Muscle of leg (tissue), 11 donors: ENCODE data around the gene EIF4H. TPM values are rescaled to one million over a fixed set of nuclear protein-coding genes. Genes with fewer than 3 reads are reported as not detected.

ENCODE experiments used
- DNase-seq: peaks from one replicate; pipeline ENCODE4 v3.0.0; 2013
- H3K27ac ChIP-seq: one replicate; pipeline ENCODE4 v1.5.1; 2013; ENCODE audit warnings: mild to moderate bottlenecking, low read length, control low read depth
- H3K27me3 ChIP-seq: one replicate; pipeline ENCODE4 v1.6.1; 2013; ENCODE audit warnings: low read length; ENCODE audit not compliant: control insufficient read depth, insufficient read depth
- H3K36me3 ChIP-seq: one replicate; pipeline ENCODE4 v1.6.1; 2013; ENCODE audit warnings: low read length; ENCODE audit not compliant: control insufficient read depth, insufficient read depth
- H3K4me1 ChIP-seq: one replicate; pipeline ENCODE4 v1.6.1; 2013; ENCODE audit warnings: low read length; ENCODE audit not compliant: control insufficient read depth, insufficient read depth
- H3K4me3 ChIP-seq: one replicate; pipeline ENCODE4 v1.5.1; 2013; ENCODE audit warnings: low read length, control low read depth
- H3K9me3 ChIP-seq: replicated peaks from 2 replicates; pipeline ENCODE4 v1.6.1; 2013; ENCODE audit warnings: low read depth, low read length; ENCODE audit not compliant: control insufficient read depth
- WGBS: methylation state at CpG from one replicate; pipeline ENCODE4 v1.1.5; 2013; ENCODE audit warnings: missing lambda C conversion rate; ENCODE audit not compliant: insufficient coverage; 5-methylcytosine and 5-hydroxymethylcytosine counted together
- polyA plus RNA-seq, 8 donors: library from polyadenylated mRNA; unstranded; fragments of 120-200 nt; gene quantifications; one replicate each; pipeline versions ENCODE4 v1.2.1 to v1.2.3, GENCODE V29; 2013; ENCODE audit warnings: inconsistent platforms in 1 of 8, low replicate concordance in 1 of 8; ENCODE audit not compliant: insufficient read length in 8 of 8, insufficient read depth in 1 of 8
- total RNA-seq: library from RNA; stranded (reverse); fragments of 120-200 nt; gene quantifications from one replicate; pipeline ENCODE4 v1.2.4, GENCODE V29; 2013

EIF4H gene
- total and polyA plus RNA-seq, 9 donors, result 141 to 248 (median 229) TPM

DNA sequence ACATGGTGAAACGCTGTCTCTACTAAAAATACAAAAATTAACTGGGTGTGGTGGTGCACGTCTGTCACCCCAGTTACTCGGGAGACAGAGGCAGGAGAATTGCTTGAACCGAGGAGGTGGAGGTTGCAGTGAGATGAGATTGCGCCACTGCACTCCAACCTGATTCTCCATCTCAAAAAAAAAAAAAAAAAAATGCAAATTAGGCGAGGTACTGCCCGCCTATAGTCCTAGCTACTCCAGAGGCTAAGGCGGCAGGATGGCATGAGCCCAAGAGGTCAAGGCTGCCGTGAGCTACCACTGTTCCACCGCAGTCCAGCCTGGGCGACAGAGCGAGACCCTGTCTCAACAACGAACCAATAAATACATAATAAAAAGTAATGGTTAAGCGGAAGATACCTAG lies 1.1 kb upstream of the EIF4H start:
- DNase-seq, result no peak
- no peaks in the 10 kb centered on the region for H3K27me3 ChIP-seq
- H3K9me3 ChIP-seq, result no peaks in the 10 kb centered on the region
- WGBS, result no CpG with 5 or more reads among the region's 14 CpGs
- H3K4me1 ChIP-seq, result peaks cover 14% of the 10 kb centered on the region
- H3K27ac ChIP-seq, result peak overlapping the region; percentile 94
- peak overlapping the region; percentile 68 for H3K4me3 ChIP-seq
- peaks cover 4% of the 10 kb centered on the region for H3K36me3 ChIP-seq

DNA sequence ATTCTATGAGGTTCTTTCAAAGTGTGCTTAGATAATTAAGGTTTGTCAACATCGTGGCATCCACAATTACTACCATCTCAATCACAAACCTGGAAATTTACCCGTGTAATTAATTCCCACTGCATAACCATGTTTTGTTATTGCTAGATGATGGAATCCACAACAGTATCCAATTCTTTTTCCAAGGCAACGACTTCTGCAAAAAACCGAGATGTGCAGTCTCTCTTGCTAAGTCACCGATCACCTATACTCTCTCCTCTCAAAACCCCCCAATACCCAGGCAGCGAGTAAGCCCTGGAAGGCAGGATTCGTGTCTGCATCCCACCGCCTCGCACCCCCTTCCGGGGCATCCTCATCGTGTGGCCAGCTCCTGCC lies 678 bp upstream of the EIF4H start:
- peaks cover 15% of the 10 kb centered on the region for H3K4me1 ChIP-seq
- no peaks in the 10 kb centered on the region for H3K27me3 ChIP-seq
- 0% methylated on average over 5 of the region's 11 CpGs for WGBS
- H3K36me3 ChIP-seq, result peaks cover 6% of the 10 kb centered on the region
- H3K27ac ChIP-seq, result peak overlapping the region; percentile 94
- DNase-seq, result no peak
- H3K4me3 ChIP-seq, result peak overlapping the region; percentile 68
- no peaks in the 10 kb centered on the region for H3K9me3 ChIP-seq

DNA sequence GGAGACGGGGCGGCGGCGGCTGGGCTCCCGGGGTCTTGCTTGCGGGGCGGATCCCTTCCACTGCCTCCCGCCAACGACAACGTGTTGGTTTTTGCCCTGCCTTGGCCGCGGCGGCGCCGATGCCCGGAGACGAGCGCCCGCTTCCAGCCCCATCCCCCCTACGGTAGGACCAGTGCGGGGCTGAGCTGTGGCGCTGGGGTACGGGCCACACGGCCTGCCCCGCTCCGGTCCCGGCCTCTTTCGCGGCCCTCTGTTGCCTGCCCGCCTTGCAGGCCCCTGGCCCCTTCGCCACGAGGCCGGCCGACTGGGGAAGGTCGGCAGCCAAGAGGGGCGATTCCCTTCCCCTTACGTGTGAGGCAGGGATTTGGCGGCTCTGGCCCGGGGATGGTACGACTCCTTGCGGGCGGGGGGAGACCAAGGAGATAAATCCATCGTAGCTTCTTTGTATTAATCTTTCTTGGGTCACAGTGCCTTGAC lies 488 bp downstream of the EIF4H start:
- H3K27me3 ChIP-seq, result no peaks in the 10 kb centered on the region
- peak overlapping the region; percentile 89 for H3K27ac ChIP-seq
- peak; percentile 86 for DNase-seq
- WGBS, result 0% methylated on average over 42 of the region's 43 CpGs
- peak overlapping the region; percentile 88 for H3K4me3 ChIP-seq
- H3K4me1 ChIP-seq, result peaks cover 16% of the 10 kb centered on the region
- peaks cover 14% of the 10 kb centered on the region for H3K36me3 ChIP-seq
- H3K9me3 ChIP-seq, result no peaks in the 10 kb centered on the region

DNA sequence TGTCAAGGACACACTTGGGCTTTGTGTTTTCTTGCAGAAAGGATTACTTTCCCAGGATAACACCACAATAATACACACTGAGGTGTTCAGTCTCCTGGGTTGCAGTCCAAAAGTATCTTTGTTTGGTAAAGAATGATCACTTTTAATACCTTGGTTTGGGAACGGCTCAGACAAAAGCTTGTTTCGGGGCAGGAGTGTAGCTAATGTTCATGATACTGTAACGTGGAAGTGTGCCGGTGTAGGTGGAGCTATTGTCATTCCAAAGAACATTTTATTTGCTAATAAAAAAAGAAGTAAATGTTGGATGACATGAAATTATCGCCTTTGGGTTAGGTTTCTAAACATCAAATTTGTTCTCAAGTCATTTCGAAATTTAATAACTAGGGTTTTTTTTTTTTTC lies 1.2 kb downstream of the EIF4H start:
- Histone ChIP-seq H3K4me3 (peak overlapping the region; percentile 88), H3K36me3 (peaks cover 14% of the 10 kb centered on the region), H3K4me1 (peaks cover 16% of the 10 kb centered on the region), H3K27me3 (no peaks in the 10 kb centered on the region), H3K9me3 (no peaks in the 10 kb centered on the region), H3K27ac (peak overlapping the region; percentile 89)
- no CpG with 5 or more reads among the region's 6 CpGs for WGBS
- DNase-seq, result no peak

DNA sequence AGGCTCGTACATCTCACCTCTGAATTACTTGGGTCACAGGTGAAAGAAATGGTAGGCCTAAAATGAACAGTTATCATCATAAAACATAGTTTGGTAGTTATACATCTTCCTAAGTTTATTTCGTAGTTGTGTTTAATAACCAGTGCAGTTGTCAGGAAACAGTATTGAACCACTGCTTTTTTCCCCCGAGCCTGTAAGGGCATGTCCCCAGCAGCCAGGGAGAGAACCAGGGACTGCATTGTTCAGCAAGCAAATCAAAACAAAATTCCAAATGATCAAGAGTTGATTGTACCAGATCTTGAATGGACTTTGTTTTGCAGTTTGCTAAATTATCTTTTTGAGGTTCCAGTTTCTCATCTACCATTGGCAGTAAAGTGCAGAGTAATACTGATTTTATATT lies 2.4 kb downstream of the EIF4H start:
- no CpG with 5 or more reads among the region's 3 CpGs for WGBS
- no peak overlapping the region for H3K4me3 ChIP-seq
- no peak for DNase-seq
- H3K9me3 ChIP-seq, result no peaks in the 10 kb centered on the region
- H3K4me1 ChIP-seq, result peaks cover 19% of the 10 kb centered on the region
- peaks cover 17% of the 10 kb centered on the region for H3K36me3 ChIP-seq
- H3K27me3 ChIP-seq, result no peaks in the 10 kb centered on the region
- no peak overlapping the region for H3K27ac ChIP-seq

DNA sequence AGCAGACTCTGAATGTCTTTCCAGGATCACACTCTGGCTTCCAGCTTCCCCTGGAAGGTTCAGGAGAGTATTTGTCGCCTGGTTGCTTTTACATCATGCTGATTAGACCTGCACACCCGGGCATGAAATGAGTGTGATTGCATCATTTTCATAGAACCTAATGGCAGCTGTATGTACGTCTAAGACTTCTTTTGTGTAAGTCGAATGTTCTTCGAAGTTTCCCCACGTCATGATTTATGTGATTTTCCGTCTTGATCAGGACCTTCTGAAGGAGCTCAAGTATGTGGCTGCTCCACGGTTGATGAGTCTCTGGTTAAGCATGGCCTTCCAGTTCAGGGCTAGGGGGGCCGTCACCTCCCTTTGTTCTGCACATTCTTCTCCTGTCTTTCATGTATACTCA lies 4.5 kb downstream of the EIF4H start:
- Histone ChIP-seq H3K27me3 (no peaks in the 10 kb centered on the region), H3K36me3 (peaks cover 22% of the 10 kb centered on the region), H3K4me1 (peaks cover 19% of the 10 kb centered on the region), H3K4me3 (no peak overlapping the region), H3K27ac (no peak overlapping the region), H3K9me3 (no peaks in the 10 kb centered on the region)
- DNase-seq, result no peak
- 53% methylated on average over 8 of the region's 9 CpGs for WGBS

DNA sequence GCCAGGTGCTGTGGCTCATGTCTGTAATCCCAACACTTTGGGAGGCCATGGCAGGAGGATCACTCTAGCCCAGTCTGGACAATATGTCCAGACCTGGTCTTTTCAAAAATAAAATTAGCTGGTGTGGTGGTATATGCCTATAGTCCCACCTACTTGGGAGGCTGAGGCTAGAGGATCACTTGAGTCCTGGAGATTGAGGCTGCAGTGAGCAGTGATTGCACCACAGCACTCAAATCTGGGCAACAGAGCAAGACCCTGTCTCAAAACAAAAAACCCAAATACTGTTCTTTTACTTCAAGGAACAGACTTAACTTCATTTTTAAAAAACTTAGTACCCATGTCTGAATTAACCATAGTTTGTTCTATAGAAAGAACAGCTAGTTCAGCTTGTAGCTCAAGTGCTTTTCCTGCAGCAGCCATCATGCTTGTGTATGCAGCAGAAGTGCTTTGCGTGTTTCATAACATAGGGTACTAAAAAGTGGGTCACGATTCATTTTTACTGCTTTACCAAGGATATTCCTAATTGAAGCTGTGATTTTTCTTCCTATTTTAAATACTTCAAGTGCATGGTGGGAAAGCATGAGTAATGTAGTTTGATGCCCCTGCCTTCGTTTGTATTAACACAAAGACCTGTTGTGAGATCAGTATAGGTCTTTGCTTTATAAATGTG lies 5.9 kb downstream of the EIF4H start:
- no peak overlapping the region for H3K4me3 ChIP-seq
- H3K4me1 ChIP-seq, result peaks cover 18% of the 10 kb centered on the region
- no peaks in the 10 kb centered on the region for H3K9me3 ChIP-seq
- no peak for DNase-seq
- H3K27me3 ChIP-seq, result no peaks in the 10 kb centered on the region
- no peak overlapping the region for H3K27ac ChIP-seq
- WGBS, result no CpG with 5 or more reads among the region's 3 CpGs
- peaks cover 24% of the 10 kb centered on the region for H3K36me3 ChIP-seq

DNA sequence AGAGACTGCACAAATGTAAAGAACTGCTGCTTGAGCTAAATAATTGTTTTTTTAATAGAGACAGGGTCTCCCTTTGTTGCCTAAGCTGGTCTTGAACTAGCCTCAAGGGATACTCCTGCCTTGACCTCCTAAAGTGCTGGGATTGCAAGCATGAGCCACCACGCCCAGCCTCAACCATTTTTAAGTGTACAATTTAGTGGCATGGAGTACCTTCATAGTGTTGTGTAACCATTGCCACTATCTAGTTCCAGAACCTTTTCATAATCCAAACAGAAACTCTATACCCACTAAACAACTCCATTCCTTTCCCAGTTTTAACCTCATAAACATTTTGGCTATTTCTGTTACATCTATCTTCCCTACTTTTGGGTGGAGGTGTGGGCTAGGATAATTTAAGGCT lies 6.7 kb downstream of the EIF4H start:
- Histone ChIP-seq H3K9me3 (no peaks in the 10 kb centered on the region), H3K4me3 (no peak overlapping the region), H3K27me3 (no peaks in the 10 kb centered on the region), H3K36me3 (peaks cover 24% of the 10 kb centered on the region), H3K4me1 (peaks cover 16% of the 10 kb centered on the region), H3K27ac (no peak overlapping the region)
- no CpG with 5 or more reads among the region's 1 CpG for WGBS
- no peak for DNase-seq

DNA sequence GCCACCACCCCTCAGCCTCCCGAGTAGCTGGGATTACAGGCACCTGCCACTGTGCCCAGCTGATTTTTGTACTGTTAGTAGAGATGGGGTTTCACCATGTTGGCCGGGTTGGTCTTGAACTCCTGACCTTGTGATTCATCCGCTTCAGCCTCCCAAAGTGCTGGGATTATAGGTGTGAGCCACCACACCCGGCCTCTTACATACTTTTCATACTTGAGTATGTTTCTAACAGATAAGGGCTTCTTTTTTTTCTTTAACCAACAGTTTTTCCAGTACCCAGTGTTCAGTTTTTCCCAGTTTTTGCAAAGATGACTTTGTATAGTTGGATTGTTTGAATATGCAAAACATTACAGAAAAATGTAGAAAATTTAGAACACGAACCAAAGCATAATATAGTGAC lies 7.7 kb downstream of the EIF4H start:
- Histone ChIP-seq H3K9me3 (no peaks in the 10 kb centered on the region), H3K27me3 (no peaks in the 10 kb centered on the region), H3K27ac (no peak overlapping the region), H3K4me1 (peaks cover 16% of the 10 kb centered on the region), H3K36me3 (peaks cover 21% of the 10 kb centered on the region), H3K4me3 (no peak overlapping the region)
- no CpG with 5 or more reads among the region's 5 CpGs for WGBS
- DNase-seq, result no peak

DNA sequence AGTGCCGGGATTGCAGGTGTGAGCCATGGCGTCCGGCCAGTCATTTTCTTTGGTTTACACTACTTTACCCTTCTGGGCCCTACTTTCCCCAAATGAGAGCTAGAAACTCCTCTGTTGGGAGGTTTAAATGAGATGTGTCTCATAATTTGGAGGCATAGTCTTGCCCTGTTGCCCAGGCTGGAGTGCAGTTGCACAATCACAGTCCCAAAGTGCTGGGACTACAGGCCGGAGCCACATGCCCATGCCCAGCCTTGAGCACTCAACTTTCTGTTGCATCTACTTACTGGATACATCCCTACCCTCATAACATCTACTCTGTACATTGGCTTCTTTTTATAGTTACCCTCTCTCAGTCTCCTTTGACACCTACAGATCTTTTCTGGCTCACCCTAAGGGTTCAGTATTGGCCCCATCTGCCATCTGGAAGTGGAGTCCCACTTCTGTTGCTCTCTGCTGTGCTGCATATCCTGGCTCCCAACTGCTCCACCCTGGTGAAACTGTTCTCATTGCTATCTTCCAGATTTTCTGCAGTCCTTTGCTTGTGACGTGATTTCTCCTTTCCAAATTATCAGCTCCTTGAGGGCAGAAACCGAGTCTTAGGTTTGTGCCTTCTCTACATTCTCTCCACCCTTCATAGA lies 8.4 kb downstream of the EIF4H start:
- WGBS, result 67% methylated on average over 2 of the region's 6 CpGs
- Histone ChIP-seq H3K27me3 (no peaks in the 10 kb centered on the region), H3K36me3 (peaks cover 23% of the 10 kb centered on the region), H3K4me3 (no peak overlapping the region), H3K9me3 (no peaks in the 10 kb centered on the region), H3K27ac (no peak overlapping the region), H3K4me1 (peaks cover 16% of the 10 kb centered on the region)
- no peak for DNase-seq
